ENCODE measurements around the gene KDM2B.

GRCh38 chr12:121613462-121613861 lies 32.6 kb upstream of the KDM2B start:
- TF ChIP-seq EZH2 (IDR thresholded peaks at IDR 0.05; ENCODE audit: borderline replicate concordance, control insufficient read depth, low read depth, low read length) (no peak), PBX3 (IDR thresholded peaks at IDR 0.05; ENCODE audit: insufficient replicate concordance, low read depth, low read length) (no peak), ETV6 (conservative IDR thresholded peaks at IDR 0.05 in 1 of 2, IDR thresholded peaks at IDR 0.05 in 1 of 2; ENCODE audit: borderline replicate concordance in 1 of 2, low read depth in 1 of 2) (no peak), EGR1 (IDR thresholded peaks at IDR 0.05; ENCODE audit: borderline replicate concordance in 1 of 2, low read depth in 2 of 2, low read length in 2 of 2) (no peak), POLR2AphosphoS2 (IDR thresholded peaks at IDR 0.05; ENCODE audit: low read depth, low read length) (no peak), RFX5 (IDR thresholded peaks at IDR 0.05; ENCODE audit: low read depth, low read length) (no peak), PRDM15 (CRISPR knock-in tag; IDR thresholded peaks at IDR 0.05) (no peak), HDGF (IDR thresholded peaks at IDR 0.05) (no peak), MXI1 (IDR thresholded peaks at IDR 0.05; ENCODE audit: low read depth, low read length) (no peak), SMC3 (IDR thresholded peaks at IDR 0.05; ENCODE audit: borderline replicate concordance, low read length) (no peak), RCOR1 (conservative IDR thresholded peaks at IDR 0.05; ENCODE audit: low read depth, low read length) (no peak), BCL3 (IDR thresholded peaks at IDR 0.05; ENCODE audit: borderline replicate concordance, insufficient read depth, low read depth, low read length, poor library complexity, severe bottlenecking) (no peak)

Data from GM12878 (cell line).